ENCODE measurements around the gene SLC35C1. TPM values are rescaled to one million over a fixed set of nuclear protein-coding genes. Genes with fewer than 3 reads are reported as not detected.
"Not testable (repeated sequence)": the region's sequence is repeated elsewhere in the genome, so short reads cannot be mapped to it uniquely, and the experiment has no call there.

SLC35C1 gene
- total RNA-seq, 1 experiment from 2014 or later = 15.6 TPM

GRCh38 chr11:45820211-45820857 is 15.4 kb downstream of the SLC35C1 start:
- peaks cover 18% of the 10 kb centered on the region; the same call in 1 of the 2 replicates for H3F3A ChIP-seq (ENCODE audit: insufficient read depth, low read depth)
- H3K9me3 ChIP-seq (ENCODE audit: insufficient read depth, low read depth) = no peaks in the 10 kb centered on the region
- peaks cover 27% of the 10 kb centered on the region for H3K4me1 ChIP-seq (replicated peaks; ENCODE audit: insufficient read depth)
- intact Hi-C loops (cut with micrococcal nuclease; ENCODE audit: unreplicated experiment) = no loop called here
- no peak for DNase-seq
- no peaks in the 10 kb centered on the region for H3K79me2 ChIP-seq (ENCODE audit: low read depth)
- POLR2A ChIA-PET (ENCODE audit: unreplicated experiment) = no interaction called here
- H3K9me2 ChIP-seq (ENCODE audit: insufficient read depth) = no peaks in the 10 kb centered on the region
- TF ChIP-seq, protein P1, sequence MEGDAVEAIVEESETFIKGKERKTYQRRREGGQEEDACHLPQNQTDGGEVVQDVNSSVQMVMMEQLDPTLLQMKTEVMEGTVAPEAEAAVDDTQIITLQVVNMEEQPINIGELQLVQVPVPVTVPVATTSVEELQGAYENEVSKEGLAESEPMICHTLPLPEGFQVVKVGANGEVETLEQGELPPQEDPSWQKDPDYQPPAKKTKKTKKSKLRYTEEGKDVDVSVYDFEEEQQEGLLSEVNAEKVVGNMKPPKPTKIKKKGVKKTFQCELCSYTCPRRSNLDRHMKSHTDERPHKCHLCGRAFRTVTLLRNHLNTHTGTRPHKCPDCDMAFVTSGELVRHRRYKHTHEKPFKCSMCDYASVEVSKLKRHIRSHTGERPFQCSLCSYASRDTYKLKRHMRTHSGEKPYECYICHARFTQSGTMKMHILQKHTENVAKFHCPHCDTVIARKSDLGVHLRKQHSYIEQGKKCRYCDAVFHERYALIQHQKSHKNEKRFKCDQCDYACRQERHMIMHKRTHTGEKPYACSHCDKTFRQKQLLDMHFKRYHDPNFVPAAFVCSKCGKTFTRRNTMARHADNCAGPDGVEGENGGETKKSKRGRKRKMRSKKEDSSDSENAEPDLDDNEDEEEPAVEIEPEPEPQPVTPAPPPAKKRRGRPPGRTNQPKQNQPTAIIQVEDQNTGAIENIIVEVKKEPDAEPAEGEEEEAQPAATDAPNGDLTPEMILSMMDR (conservative IDR thresholded peaks at IDR 0.05) = no peak
- TF ChIP-seq EZH2 (IDR thresholded peaks at IDR 0.05; ENCODE audit: low read depth) = no peak
- no peak overlapping the region for H3K4me3 ChIP-seq
- no peaks in the 10 kb centered on the region for H3K36me3 ChIP-seq (ENCODE audit: low read depth)
- CTCF ChIA-PET = no interaction called here
- H3K27ac ChIP-seq = no peak overlapping the region
- BruUV-seq (replicated peaks) = no TSS peak
- no peaks in the 10 kb centered on the region for H3K27me3 ChIP-seq (ENCODE audit: insufficient read depth, low read depth)
- no peaks in the 10 kb centered on the region for H4K20me1 ChIP-seq (ENCODE audit: insufficient read depth)
- no peak overlapping the region for H3K4me2 ChIP-seq
- no peak overlapping the region for H2AFZ ChIP-seq

GRCh38 chr11:45826492-45826891 is 21.5 kb downstream of the SLC35C1 start:
- H3K4me3 ChIP-seq; H4K20me1 ChIP-seq (ENCODE audit: insufficient read depth); H3K36me3 ChIP-seq (ENCODE audit: low read depth); POLR2A ChIA-PET (ENCODE audit: unreplicated experiment); intact Hi-C loops (cut with micrococcal nuclease; ENCODE audit: unreplicated experiment); H3K4me2 ChIP-seq; CTCF ChIA-PET; H3K27ac ChIP-seq; H3K9me2 ChIP-seq (ENCODE audit: insufficient read depth); H3K79me2 ChIP-seq (ENCODE audit: low read depth); DNase-seq; H2AFZ ChIP-seq; H3K9me3 ChIP-seq (ENCODE audit: insufficient read depth, low read depth); BruUV-seq (replicated peaks): not testable (repeated sequence)
- Histone ChIP-seq H3K27me3 (ENCODE audit: insufficient read depth, low read depth) (peaks cover 24% of the 10 kb centered on the region; the same call in 1 of the 2 replicates), H3F3A (ENCODE audit: insufficient read depth, low read depth) (peaks cover 18% of the 10 kb centered on the region; the same call in 1 of the 2 replicates), H3K4me1 (replicated peaks; ENCODE audit: insufficient read depth) (peaks cover 27% of the 10 kb centered on the region)

- no peaks in the 10 kb centered on the region for H4K20me1 ChIP-seq (ENCODE audit: insufficient read depth)
- BruUV-seq (replicated peaks) = no TSS peak
- CTCF ChIA-PET = no interaction called here
- POLR2A ChIA-PET (ENCODE audit: unreplicated experiment) = no interaction called here
- peaks cover 24% of the 10 kb centered on the region; the same call in 1 of the 2 replicates for H3K27me3 ChIP-seq (ENCODE audit: insufficient read depth, low read depth)
- no peaks in the 10 kb centered on the region for H3K79me2 ChIP-seq (ENCODE audit: low read depth)
- intact Hi-C loops (cut with micrococcal nuclease; ENCODE audit: unreplicated experiment) = no loop called here
- peaks cover 24% of the 10 kb centered on the region for H3K4me1 ChIP-seq (replicated peaks; ENCODE audit: insufficient read depth)
- no peak overlapping the region for H3K4me3 ChIP-seq
- no peak for DNase-seq
- no peak overlapping the region for H2AFZ ChIP-seq
- no peak overlapping the region for H3K27ac ChIP-seq
- no peak for TF ChIP-seq EZH2 (IDR thresholded peaks at IDR 0.05; ENCODE audit: low read depth)
- TF ChIP-seq, protein P1 (conservative IDR thresholded peaks at IDR 0.05) = no peak
- no peaks in the 10 kb centered on the region for H3K9me3 ChIP-seq (ENCODE audit: insufficient read depth, low read depth)
- no peak overlapping the region for H3K4me2 ChIP-seq
- no peaks in the 10 kb centered on the region for H3K9me2 ChIP-seq (ENCODE audit: insufficient read depth)
- no peaks in the 10 kb centered on the region for H3K36me3 ChIP-seq (ENCODE audit: low read depth)
- H3F3A ChIP-seq (ENCODE audit: insufficient read depth, low read depth) = peaks cover 18% of the 10 kb centered on the region; the same call in 1 of the 2 replicates
These were observed 22.2 kb downstream of the SLC35C1 start for GRCh38 chr11:45827123-45827522.
